Memory B cell (primary cell): ENCODE measurements around the gene KLHL20.

Experiments
- ATAC-seq: fragments of 150-1000 bp; cut with Tn5 transposase; 2 replicates; pipeline ENCODE4 v1.10.0; 2021; ENCODE audit warnings: low read depth, mild to moderate bottlenecking, moderate library complexity
- DNase-seq, 2 donors: peaks; one replicate each; pipeline ENCODE4 v3.0.0; 2022; ENCODE audit warnings: low spot score in 2 of 2
- H3K27ac Mint-ChIP-seq: one replicate; pipeline ENCODE4 v1.8.0; 2022; ENCODE audit warnings: mild to moderate bottlenecking, moderate library complexity, mixed read lengths
- H3K27me3 Mint-ChIP-seq: one replicate; pipeline ENCODE4 v1.8.0; 2022; ENCODE audit warnings: mixed read lengths
- H3K36me3 Mint-ChIP-seq: one replicate; pipeline ENCODE4 v1.8.0; 2022; ENCODE audit warnings: mild to moderate bottlenecking, mixed read lengths
- H3K4me1 Mint-ChIP-seq: one replicate; pipeline ENCODE4 v1.8.0; 2022; ENCODE audit warnings: mixed read lengths
- H3K4me3 Mint-ChIP-seq: one replicate; pipeline ENCODE4 v1.8.0; 2022; ENCODE audit warnings: mild to moderate bottlenecking, moderate library complexity, mixed read lengths
- H3K9me3 Mint-ChIP-seq: one replicate; pipeline ENCODE4 v1.8.0; 2022; ENCODE audit warnings: mixed read lengths

The KLHL20 gene

GRCh38 chr1:173827611-173828010, 112.8 kb downstream of the KLHL20 start:
- no peaks in the 10 kb centered on the region for H3K9me3 Mint-ChIP-seq

GRCh38 chr1:173832748-173833147, 118.0 kb downstream of the KLHL20 start:
- H3K27ac Mint-ChIP-seq: no peak overlapping the region

More at GRCh38 chr1:173827611-173828010, 112.8 kb downstream of the KLHL20 start:
- ATAC-seq: no peak
- no peak for DNase-seq
- no peaks in the 10 kb centered on the region for H3K27me3 Mint-ChIP-seq
- no peak overlapping the region for H3K4me3 Mint-ChIP-seq
- no peak overlapping the region for H3K27ac Mint-ChIP-seq
- H3K36me3 Mint-ChIP-seq: peaks cover 7% of the 10 kb centered on the region
- peaks cover 14% of the 10 kb centered on the region for H3K4me1 Mint-ChIP-seq

More at GRCh38 chr1:173832748-173833147, 118.0 kb downstream of the KLHL20 start:
- DNase-seq (no peak), ATAC-seq (no peak)
- Mint-ChIP-seq H3K36me3 (peaks cover 18% of the 10 kb centered on the region), H3K9me3 (no peaks in the 10 kb centered on the region), H3K27me3 (no peaks in the 10 kb centered on the region), H3K4me3 (no peak overlapping the region), H3K4me1 (no peaks in the 10 kb centered on the region)
